GM23248 (cell line): ENCODE results near the gene ANGPTL2.

Experiments used
- EZH2 ChIP-seq: fragments of 200-600 bp; sonication (generic); IDR thresholded peaks from 2 replicates; pipeline ENCODE4 v1.6.1; 2018; ENCODE audit warnings: antibody characterized with exemption, mild to moderate bottlenecking; ENCODE audit not compliant: insufficient read depth, poor library complexity, severe bottlenecking
- EZH2phosphoT487 ChIP-seq: fragments of 200-600 bp; sonication (generic); IDR thresholded peaks from 2 replicates; pipeline ENCODE4 v1.6.1; 2018; ENCODE audit warnings: antibody characterized with exemption, moderate library complexity, mild to moderate bottlenecking, low read depth; ENCODE audit not compliant: insufficient read depth

- TF ChIP-seq EZH2phosphoT487 (no peak), EZH2 (no peak)
Observed at GRCh38 chr9:127122176-127123063, at the start of gene ANGPTL2.
